Measurements from ENCODE around the gene TRAPPC3L.

Gene TRAPPC3L

DNA sequence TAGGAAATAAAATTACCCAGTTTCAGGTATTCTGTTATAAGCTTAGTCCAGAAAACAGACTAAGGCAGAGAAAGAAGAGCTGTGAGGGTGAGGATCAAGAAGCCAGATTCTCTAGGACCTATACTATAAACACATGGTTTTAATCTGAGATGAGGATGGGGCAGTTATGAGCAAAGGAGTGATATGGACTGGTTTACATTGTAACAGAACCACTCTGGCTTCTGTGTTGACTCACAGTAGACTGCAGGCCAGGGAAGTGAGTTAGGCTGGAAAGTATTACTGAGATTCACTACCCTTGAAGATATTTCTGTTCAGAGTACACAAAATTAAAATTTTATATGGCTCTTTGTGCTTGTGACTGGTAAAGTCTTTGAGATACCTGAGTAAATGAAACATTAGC lies 22.6 kb upstream of the TRAPPC3L start:
- TF ChIP-seq, protein P1, sequence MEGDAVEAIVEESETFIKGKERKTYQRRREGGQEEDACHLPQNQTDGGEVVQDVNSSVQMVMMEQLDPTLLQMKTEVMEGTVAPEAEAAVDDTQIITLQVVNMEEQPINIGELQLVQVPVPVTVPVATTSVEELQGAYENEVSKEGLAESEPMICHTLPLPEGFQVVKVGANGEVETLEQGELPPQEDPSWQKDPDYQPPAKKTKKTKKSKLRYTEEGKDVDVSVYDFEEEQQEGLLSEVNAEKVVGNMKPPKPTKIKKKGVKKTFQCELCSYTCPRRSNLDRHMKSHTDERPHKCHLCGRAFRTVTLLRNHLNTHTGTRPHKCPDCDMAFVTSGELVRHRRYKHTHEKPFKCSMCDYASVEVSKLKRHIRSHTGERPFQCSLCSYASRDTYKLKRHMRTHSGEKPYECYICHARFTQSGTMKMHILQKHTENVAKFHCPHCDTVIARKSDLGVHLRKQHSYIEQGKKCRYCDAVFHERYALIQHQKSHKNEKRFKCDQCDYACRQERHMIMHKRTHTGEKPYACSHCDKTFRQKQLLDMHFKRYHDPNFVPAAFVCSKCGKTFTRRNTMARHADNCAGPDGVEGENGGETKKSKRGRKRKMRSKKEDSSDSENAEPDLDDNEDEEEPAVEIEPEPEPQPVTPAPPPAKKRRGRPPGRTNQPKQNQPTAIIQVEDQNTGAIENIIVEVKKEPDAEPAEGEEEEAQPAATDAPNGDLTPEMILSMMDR (IDR thresholded peaks at IDR 0.05; ENCODE audit: low read depth, low read length, missing control alignments) = no peak
- no peak for DNase-seq (ENCODE audit: extremely low read depth, low read depth)
- no peak overlapping the region for H3K4me3 ChIP-seq (replicated peaks; ENCODE audit: low read depth, low read length)

DNA sequence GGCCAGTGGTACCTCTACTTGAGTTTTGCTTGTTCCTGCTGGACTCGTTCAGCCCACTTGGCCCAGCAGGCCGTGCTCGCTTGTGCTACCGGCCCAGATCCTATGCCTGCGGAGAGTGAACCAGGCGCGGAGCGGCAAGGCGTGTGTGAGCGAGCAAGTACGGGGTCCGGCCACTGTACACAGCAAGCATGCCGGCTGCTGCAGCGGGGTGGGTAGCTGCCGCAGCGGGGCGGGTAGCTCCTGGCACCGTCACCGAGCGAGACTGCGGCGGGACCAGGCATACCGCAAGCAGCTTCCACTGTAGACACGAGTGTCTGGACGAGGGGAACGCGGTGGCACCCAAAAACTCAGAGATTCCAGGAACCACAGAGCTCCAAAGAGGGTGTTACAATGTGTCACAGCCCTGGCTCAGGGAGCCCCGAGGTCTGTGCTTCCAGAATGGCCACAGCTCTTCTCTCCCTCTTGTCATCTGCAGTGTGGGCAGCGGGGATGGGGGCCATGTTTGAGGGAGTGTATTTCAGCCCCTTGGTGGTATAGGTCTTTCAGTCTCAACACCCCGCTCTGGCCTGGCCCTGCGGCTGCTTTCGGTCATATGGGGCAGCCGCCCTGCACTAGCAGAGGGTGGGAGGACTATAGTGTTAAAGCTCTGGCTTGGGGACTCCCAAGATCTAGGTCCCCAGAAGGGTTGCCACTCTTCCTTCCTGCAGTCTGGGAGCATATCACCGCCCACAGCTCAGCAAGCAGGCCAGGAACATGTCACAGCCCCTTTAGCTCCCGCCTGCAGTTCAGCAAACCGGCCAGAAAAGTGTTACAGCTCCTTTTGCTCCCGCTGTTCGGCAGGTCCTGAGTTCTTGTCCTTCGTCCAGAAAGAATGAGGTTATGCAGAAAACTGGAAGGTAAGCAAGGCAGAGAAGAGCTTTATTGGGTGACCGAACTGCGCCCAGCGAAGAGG lies 19.7 kb upstream of the TRAPPC3L start:
- no peak for DNase-seq (ENCODE audit: extremely low read depth, low read depth)
- TF ChIP-seq, protein P1 (IDR thresholded peaks at IDR 0.05; ENCODE audit: low read depth, low read length, missing control alignments) = no peak
- H3K4me3 ChIP-seq (replicated peaks; ENCODE audit: low read depth, low read length) = no peak overlapping the region; the same call in 1 of the 2 replicates

DNA sequence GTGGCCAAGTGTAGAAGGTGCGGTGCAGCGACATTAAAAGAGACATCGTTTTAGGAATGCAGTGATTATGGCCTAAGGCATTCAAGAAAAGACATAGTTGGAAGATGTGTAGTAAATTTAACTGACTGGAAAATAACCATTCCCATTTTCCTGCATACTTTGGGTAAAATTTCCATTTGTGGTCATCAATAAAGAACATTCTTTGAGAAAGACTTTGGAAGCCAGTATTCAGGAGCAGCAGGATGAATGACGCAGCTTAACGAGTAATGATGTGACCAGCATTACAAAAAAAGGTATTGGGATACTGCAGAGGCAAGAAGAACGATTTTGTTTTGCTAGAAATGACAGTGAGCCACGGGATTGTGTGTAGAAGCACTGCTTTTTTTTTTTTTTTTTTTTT lies 18.8 kb upstream of the TRAPPC3L start:
- TF ChIP-seq, protein P1 (IDR thresholded peaks at IDR 0.05; ENCODE audit: low read depth, low read length, missing control alignments) = no peak
- no peak overlapping the region for H3K4me3 ChIP-seq (replicated peaks; ENCODE audit: low read depth, low read length)
- DNase-seq (ENCODE audit: extremely low read depth, low read depth) = no peak

DNA sequence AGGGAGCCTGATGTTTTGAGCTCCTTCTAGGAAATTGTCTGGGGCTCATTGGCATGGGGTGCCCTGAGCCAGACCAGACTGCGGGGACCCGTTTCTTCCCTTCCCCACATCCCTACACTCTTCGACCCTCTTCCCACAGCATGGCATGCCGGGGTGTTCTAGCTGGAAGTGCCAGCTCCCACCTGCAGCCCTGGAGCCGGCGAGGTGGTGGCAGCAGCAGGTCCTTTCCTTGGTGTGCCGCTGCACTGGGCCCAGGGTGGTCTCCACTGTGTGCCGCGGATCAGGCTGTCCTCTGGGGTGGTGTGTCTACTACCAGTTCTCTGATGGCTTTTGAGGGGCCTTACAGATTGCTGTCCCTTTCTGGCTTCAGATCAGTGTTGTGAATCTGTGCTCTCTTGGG lies 18.3 kb upstream of the TRAPPC3L start:
- DNase-seq (ENCODE audit: extremely low read depth, low read depth) = no peak
- TF ChIP-seq, protein P1 (IDR thresholded peaks at IDR 0.05; ENCODE audit: low read depth, low read length, missing control alignments) = no peak
- no peak overlapping the region for H3K4me3 ChIP-seq (replicated peaks; ENCODE audit: low read depth, low read length)

DNA sequence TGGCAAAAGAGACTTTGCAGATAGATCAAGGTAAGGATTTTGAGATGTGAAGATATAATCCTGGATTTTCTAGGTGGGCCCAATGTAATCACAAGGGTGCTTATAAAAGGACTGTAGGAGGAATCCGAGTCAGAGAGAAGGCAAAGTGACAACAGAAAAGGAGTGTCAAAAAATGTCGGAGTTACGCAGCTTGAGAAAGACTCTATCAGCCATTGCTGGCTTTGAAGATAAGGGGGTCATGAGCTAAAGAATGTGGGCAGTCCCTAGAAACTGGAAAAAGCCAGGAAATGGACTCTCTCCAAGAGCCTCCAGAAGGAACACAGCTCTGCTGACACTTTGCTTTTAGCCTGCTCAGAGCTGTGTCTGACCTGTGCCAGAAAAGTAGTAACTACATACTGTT lies 17.1 kb upstream of the TRAPPC3L start:
- TF ChIP-seq, protein P1 (IDR thresholded peaks at IDR 0.05; ENCODE audit: low read depth, low read length, missing control alignments) = no peak
- H3K4me3 ChIP-seq (replicated peaks; ENCODE audit: low read depth, low read length) = no peak overlapping the region
- DNase-seq (ENCODE audit: extremely low read depth, low read depth) = no peak

DNA sequence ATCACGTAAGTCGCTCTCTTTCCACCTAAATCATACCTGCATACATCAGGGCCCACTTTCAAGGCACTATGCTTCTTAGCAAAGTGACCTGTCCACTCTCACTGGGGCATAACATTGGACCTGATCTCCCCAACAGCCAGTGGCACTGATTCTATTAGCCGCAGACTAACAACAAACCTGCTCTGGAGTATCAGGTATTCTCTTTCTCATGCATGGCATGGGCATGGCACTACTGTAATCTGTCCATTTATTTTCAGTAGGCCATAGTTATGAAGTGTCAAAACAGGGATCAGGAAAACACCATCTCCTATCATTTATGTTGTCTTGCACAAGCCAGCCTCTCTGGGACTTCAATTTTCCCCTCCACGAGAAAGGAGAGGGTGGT lies 16.5 kb upstream of the TRAPPC3L start:
- TF ChIP-seq, protein P1 (IDR thresholded peaks at IDR 0.05; ENCODE audit: low read depth, low read length, missing control alignments) = no peak
- no peak overlapping the region for H3K4me3 ChIP-seq (replicated peaks; ENCODE audit: low read depth, low read length)
- no peak for DNase-seq (ENCODE audit: extremely low read depth, low read depth)
